ENCODE measurements around the gene RPS6KA3.

DNA sequence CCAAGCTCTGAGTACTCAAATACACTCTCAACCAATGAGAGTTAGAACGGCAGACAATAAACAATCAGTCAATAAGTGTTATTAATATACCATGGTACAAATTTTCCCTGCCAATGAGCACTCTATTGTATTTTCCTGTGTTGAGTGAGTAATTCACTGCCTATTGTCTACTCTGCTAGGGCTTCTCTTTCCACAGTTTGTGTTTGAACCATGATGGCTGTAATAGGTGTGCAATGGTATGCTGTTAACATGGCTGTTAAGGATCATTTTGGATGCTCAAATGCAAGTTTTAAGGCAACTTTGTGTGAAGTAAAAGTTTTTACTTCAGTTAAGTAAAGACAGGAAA lies 41.2 kb downstream of the RPS6KA3 start:
- TF ChIP-seq, protein P1, sequence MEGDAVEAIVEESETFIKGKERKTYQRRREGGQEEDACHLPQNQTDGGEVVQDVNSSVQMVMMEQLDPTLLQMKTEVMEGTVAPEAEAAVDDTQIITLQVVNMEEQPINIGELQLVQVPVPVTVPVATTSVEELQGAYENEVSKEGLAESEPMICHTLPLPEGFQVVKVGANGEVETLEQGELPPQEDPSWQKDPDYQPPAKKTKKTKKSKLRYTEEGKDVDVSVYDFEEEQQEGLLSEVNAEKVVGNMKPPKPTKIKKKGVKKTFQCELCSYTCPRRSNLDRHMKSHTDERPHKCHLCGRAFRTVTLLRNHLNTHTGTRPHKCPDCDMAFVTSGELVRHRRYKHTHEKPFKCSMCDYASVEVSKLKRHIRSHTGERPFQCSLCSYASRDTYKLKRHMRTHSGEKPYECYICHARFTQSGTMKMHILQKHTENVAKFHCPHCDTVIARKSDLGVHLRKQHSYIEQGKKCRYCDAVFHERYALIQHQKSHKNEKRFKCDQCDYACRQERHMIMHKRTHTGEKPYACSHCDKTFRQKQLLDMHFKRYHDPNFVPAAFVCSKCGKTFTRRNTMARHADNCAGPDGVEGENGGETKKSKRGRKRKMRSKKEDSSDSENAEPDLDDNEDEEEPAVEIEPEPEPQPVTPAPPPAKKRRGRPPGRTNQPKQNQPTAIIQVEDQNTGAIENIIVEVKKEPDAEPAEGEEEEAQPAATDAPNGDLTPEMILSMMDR (IDR thresholded peaks at IDR 0.05) = no peak
- TF ChIP-seq POLR2A (IDR thresholded peaks at IDR 0.05) = no peak
- no peak for TF ChIP-seq POLR2AphosphoS5 (IDR thresholded peaks at IDR 0.05; ENCODE audit: insufficient read depth in 1 of 2, low read depth in 1 of 2)
